Measurements from ENCODE around the gene WWOX.

The WWOX gene

GRCh38 chr16:78147911-78148401 is 48.5 kb downstream of the WWOX start:
- no peak for DNase-seq

GRCh38 chr16:78150233-78150632 is 50.8 kb downstream of the WWOX start:
- no peak for DNase-seq

- DNase-seq, result no peak
Measured at GRCh38 chr16:78154729-78155461, 55.4 kb downstream of the WWOX start.

- DNase-seq, result no peak
Measured at GRCh38 chr16:78155791-78156345, 56.4 kb downstream of the WWOX start.

- DNase-seq, result no peak
Measured at GRCh38 chr16:78161023-78161729, 61.7 kb downstream of the WWOX start.

GRCh38 chr16:78163772-78164670 is 64.6 kb downstream of the WWOX start:
- no peak for DNase-seq

GRCh38 chr16:78170494-78170933 is 71.1 kb downstream of the WWOX start:
- no peak for DNase-seq

- no peak for DNase-seq
Measured at GRCh38 chr16:78175287-78175686, 75.8 kb downstream of the WWOX start.

- DNase-seq, result no peak
Measured at GRCh38 chr16:78176435-78176834, 77.0 kb downstream of the WWOX start.

- no peak for DNase-seq
Measured at GRCh38 chr16:78177218-78177617, 77.8 kb downstream of the WWOX start.

GRCh38 chr16:78177987-78178386 is 78.5 kb downstream of the WWOX start:
- no peak for DNase-seq

- no peak for DNase-seq
Measured at GRCh38 chr16:78179666-78180065, 80.2 kb downstream of the WWOX start.

- DNase-seq, result no peak
Measured at GRCh38 chr16:78180349-78180748, 80.9 kb downstream of the WWOX start.

GRCh38 chr16:78183437-78184237 is 84.2 kb downstream of the WWOX start:
- DNase-seq, result no peak

- DNase-seq, result no peak
Measured at GRCh38 chr16:78184238-78185183, 85.1 kb downstream of the WWOX start.

- DNase-seq, result no peak
Measured at GRCh38 chr16:78189121-78189520, 89.7 kb downstream of the WWOX start.

GRCh38 chr16:78192734-78193488 is 93.5 kb downstream of the WWOX start:
- no peak for DNase-seq

- no peak for DNase-seq
Measured at GRCh38 chr16:78194948-78195347, 95.5 kb downstream of the WWOX start.

GRCh38 chr16:78195797-78196196 is 96.3 kb downstream of the WWOX start:
- DNase-seq, result no peak

GRCh38 chr16:78196502-78196901 is 97.0 kb downstream of the WWOX start:
- DNase-seq, result no peak
